BE2C (cell line): ENCODE results near the gene KCNH2.

ENCODE experiments used
- DNase-seq: peaks from one replicate; pipeline ENCODE4 v3.0.0-alpha.2; 2020
- H3K27me3 ChIP-seq: fragments of 250-450 bp; sonication (Bioruptor Pico); 2 replicates; pipeline ENCODE4 v1.5.1; 2020; ENCODE audit warnings: mild to moderate bottlenecking
- H3K36me3 ChIP-seq: fragments of 250-450 bp; sonication (Bioruptor Pico); 2 replicates; pipeline ENCODE4 v1.5.1; 2020; ENCODE audit warnings: mild to moderate bottlenecking
- H3K4me1 ChIP-seq: fragments of 250-450 bp; sonication (Bioruptor Pico); 2 replicates; pipeline ENCODE4 v1.5.1; 2020
- H3K4me3 ChIP-seq: 2 replicates; pipeline ENCODE4 v1.5.1; 2011; ENCODE audit warnings: low read depth, low read length
- H3K9me3 ChIP-seq: fragments of 250-450 bp; sonication (Bioruptor Pico); 2 replicates; pipeline ENCODE4 v1.5.1; 2020
- CTCF ChIP-seq: IDR thresholded peaks from 2 replicates; pipeline ENCODE4 v1.5.1; 2012; ENCODE audit warnings: mild to moderate bottlenecking, low read depth, low read length

KCNH2 gene

GRCh38 chr7:151020231-151020630, 42.1 kb upstream of the KCNH2 start:
- Histone ChIP-seq H3K36me3 (no peaks in the 10 kb centered on the region), H3K4me3 (no peak overlapping the region), H3K4me1 (peaks cover 10% of the 10 kb centered on the region; the same call in 1 of the 2 replicates), H3K9me3 (no peaks in the 10 kb centered on the region), H3K27me3 (no peaks in the 10 kb centered on the region)
- DNase-seq: no peak
- TF ChIP-seq CTCF: no peak

DNA sequence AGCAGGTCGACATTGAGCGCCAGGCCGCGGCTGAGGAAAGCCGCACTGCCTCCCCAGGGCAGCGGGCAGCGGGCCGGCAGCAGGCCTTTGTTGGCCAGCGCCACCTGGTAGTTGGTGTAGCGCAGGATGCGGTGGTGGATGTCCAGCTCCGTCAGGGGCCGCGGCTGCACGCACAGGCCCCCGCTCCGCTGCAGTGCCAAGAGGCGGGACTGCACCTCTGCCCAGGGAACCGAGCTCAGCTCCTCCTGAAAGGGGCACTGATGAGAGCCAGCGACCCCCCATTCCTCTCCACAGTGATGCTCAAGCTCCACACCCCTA, 41.0 kb upstream of the KCNH2 start:
- no peak for DNase-seq
- Histone ChIP-seq H3K4me1 (peaks cover 11% of the 10 kb centered on the region; the same call in 1 of the 2 replicates), H3K9me3 (no peaks in the 10 kb centered on the region), H3K27me3 (no peaks in the 10 kb centered on the region), H3K36me3 (no peaks in the 10 kb centered on the region), H3K4me3 (no peak overlapping the region)
- TF ChIP-seq CTCF: no peak

- Histone ChIP-seq H3K4me1 (peaks cover 13% of the 10 kb centered on the region; the same call in 1 of the 2 replicates), H3K27me3 (no peaks in the 10 kb centered on the region), H3K9me3 (no peaks in the 10 kb centered on the region), H3K36me3 (no peaks in the 10 kb centered on the region), H3K4me3 (peak overlapping the region; percentile 69)
- TF ChIP-seq CTCF: no peak
- no peak for DNase-seq
These were observed 40.5 kb upstream of the KCNH2 start for GRCh38 chr7:151018421-151019129.

DNA sequence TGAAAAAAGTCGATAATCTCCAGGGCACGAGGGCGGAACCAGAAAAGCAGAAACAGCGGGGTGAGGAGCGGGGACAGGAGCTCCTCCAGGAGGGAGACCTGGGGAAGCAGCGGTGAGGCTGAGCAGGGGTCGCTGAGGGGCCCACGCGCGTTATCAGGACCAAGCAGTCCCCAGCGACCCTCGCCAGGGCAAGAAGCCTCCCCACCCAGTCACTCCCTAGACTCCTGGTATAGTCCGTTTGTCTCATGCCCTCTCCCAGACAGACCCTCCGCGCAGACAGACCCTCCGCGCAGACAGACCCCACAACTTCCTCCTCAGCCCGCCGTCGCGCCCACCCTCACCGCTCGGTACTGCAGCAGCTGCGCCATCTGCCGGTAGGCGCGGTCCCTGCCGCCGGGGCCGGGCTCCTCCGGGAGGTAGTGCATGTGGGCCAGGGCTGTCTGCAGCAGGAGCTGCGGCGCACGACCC, 39.9 kb upstream of the KCNH2 start:
- peaks cover 13% of the 10 kb centered on the region; the same call in 1 of the 2 replicates for H3K4me1 ChIP-seq
- DNase-seq: peak; percentile 91
- H3K9me3 ChIP-seq: no peaks in the 10 kb centered on the region
- TF ChIP-seq CTCF: peak; percentile 89
- H3K4me3 ChIP-seq: peak overlapping the region; percentile 69
- no peaks in the 10 kb centered on the region for H3K36me3 ChIP-seq
- no peaks in the 10 kb centered on the region for H3K27me3 ChIP-seq

GRCh38 chr7:151017370-151017952, 39.3 kb upstream of the KCNH2 start:
- H3K4me1 ChIP-seq: peaks cover 13% of the 10 kb centered on the region; the same call in 1 of the 2 replicates
- no peaks in the 10 kb centered on the region for H3K27me3 ChIP-seq
- H3K4me3 ChIP-seq: peak overlapping the region; percentile 69
- no peaks in the 10 kb centered on the region for H3K9me3 ChIP-seq
- no peak for DNase-seq
- no peaks in the 10 kb centered on the region for H3K36me3 ChIP-seq
- no peak for TF ChIP-seq CTCF

- Histone ChIP-seq H3K36me3 (no peaks in the 10 kb centered on the region), H3K4me1 (peaks cover 13% of the 10 kb centered on the region; the same call in 1 of the 2 replicates), H3K27me3 (no peaks in the 10 kb centered on the region), H3K4me3 (no peak overlapping the region), H3K9me3 (no peaks in the 10 kb centered on the region)
- TF ChIP-seq CTCF: no peak
- DNase-seq: no peak
These were observed 38.8 kb upstream of the KCNH2 start for GRCh38 chr7:151016942-151017341.
